Ramos (cell line): ENCODE data around the gene GMPR.

Experiments
- in situ Hi-C: fragments of 300-500 bp; cut with MboI; formaldehyde crosslinking; loops from one replicate; pipeline ENCODE4 v1.14.3; 2022; ENCODE audit warnings: low sequenced_read_pairs; ENCODE audit not compliant: unreplicated experiment

The GMPR gene

GRCh38 chr6:16295060-16295459, 56.7 kb downstream of the GMPR start:
- in situ Hi-C loops: no loop called here

DNA sequence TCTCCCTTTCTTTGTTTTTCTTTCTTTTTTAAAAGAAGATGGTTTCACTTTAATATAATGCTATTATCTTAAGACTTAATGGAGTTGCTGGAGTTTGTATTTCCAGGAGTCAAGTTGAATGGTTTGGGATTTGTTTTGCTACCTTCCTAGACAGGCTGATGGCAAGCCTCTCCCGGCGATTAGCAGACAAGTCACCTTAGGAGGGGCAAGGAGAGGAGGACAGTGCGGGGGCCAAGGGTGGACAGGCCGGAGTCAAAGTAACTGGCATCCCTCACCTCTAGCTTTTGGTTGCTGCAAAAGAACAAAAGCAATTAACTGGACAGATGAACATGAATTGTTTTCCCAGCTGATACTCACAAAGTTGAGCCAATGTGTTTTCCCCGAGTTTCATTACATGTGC, 57.1 kb downstream of the GMPR start:
- in situ Hi-C loops: no loop called here

DNA sequence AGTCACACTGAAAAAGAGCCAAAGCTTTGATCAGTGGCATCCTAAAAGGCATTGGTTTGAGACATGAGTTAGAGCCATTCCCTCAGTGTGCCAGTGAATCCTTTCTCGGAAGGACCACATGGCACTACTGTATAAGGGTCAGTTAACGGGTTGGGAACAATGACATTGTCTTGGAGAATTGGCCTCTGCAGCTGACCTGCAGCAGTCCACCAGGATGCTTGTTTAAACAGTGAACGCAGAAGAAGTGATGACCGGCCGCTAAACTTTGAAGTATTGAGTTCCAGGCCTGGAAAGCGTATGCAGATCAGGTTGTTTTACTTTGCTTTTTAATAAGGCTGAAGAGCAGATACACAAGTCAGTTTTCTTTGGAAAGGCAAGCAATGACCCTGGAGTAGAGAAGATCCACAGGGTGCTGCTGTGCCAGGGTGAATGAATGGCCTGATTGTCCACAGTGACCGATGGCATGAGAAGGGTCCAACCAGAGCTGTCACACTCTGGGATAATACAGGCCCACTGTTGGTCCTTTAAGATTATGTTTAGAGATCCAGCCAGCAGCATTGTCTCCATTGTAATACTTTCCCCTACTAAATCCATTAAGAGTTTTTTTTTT, 57.8 kb downstream of the GMPR start:
- in situ Hi-C loops: no loop called here

DNA sequence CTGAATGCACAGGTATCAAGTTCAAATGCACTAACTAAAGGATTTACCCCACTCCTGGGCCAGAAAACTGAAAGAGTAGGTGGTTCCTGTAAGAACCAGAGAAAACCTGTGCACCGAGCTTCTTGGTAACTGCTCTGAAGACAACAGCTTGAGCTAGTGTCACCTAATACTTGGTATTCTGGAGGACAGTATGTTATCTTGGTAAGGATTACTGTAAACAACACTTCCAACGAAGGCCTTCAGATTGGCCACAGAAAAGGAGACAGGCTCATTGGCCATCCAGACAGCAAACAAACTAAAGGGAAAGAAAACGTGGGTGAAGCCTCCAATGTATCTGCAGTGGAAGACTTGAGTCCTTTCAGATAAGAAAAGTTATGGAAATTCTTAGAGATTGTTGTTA, 61.5 kb downstream of the GMPR start:
- in situ Hi-C loops: no loop called here

GRCh38 chr6:16301511-16301910, 63.1 kb downstream of the GMPR start:
- in situ Hi-C loops: no loop called here

- in situ Hi-C loops: no loop called here
Measured at GRCh38 chr6:16302721-16303552, 64.5 kb downstream of the GMPR start.

GRCh38 chr6:16305246-16305725, 66.9 kb downstream of the GMPR start:
- in situ Hi-C loops: no loop called here

- in situ Hi-C loops: no loop called here
Measured at GRCh38 chr6:16305788-16306187, 67.4 kb downstream of the GMPR start.

GRCh38 chr6:16306334-16306733, 67.9 kb downstream of the GMPR start:
- in situ Hi-C loops: no loop called here

GRCh38 chr6:16311763-16312162, 73.4 kb downstream of the GMPR start:
- in situ Hi-C loops: no loop called here

GRCh38 chr6:16313732-16314131, 75.3 kb downstream of the GMPR start:
- in situ Hi-C loops: no loop called here

- in situ Hi-C loops: no loop called here
Measured at GRCh38 chr6:16314296-16314695, 75.9 kb downstream of the GMPR start.

DNA sequence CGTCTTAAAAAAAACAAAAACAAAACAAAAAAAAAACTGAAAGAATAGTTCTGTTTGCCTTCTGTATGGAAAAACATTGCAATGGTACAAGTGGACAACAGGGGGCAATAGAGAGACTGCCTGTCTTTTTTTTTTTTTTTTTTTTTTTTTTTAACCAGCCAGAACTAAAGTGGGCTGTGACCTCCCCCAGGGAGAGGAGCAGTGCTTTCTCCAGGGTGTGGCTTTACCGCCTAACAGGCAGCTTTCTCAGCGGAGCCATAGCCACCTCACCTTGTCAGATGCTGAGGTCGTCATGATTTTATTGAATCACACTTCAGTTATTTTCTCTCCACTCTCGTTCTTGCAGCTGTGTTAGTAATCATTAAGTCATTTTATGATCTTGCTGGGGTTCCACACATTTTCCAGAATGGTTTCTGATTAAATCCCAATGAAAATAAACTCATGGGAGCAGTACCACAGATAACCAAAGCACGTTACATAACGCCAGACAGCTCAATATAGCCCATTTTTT, 78.4 kb downstream of the GMPR start:
- in situ Hi-C loops: no loop called here

DNA sequence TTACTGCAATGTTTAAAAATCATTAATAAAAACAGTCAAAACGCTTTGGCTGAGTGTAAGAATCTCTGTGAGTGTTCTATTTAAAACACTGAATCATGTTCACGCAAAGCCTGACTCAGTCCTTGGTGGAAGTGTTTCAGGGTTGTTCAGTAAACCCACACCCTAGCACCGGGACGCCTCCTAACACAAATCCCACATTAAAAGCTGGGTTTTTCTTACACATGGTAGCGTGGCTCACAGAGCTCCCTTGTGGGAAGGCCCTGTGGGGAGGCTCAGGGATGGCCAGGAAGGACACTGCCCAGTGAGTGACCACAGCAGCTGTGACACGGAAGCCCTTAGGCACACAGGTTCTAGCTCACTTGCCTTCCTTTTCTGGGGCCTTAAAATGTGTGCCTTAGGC, 80.2 kb downstream of the GMPR start:
- in situ Hi-C loops: no loop called here

DNA sequence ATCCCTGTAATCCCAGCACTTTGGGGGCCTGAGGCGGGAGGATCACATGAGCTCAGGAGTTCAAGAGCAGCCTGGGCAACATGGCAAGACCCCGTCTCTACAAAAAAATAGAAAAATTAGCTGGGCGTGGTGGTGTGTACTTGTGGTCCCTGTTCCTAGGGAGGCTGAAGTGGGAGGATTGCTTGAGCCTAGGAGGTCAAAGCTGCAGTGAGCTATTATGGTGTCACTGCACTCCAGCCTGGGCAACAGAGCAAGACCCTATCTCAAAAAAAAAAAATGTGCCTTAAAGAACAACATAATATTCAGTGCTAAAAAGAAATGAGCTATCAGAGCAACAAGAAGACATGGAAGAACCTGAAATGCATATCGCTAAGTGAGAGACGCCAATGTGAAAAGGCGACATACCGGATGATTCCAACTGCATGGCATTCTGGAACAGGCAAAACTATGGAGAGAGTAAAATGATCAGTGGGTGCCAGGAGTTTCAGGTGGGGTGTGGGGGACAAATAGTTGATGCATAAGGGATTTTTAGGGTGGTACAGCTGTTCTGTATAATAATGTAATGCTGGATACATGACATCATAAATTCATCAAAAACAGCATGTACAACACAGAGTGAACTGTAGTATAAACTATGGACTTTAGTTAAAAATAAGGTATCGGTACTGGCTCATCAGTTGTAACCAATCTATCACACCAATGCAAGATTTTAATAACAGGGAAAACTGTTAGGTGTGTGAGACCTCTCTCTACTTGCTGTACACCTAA, 80.8 kb downstream of the GMPR start:
- in situ Hi-C loops: no loop called here

- in situ Hi-C loops: no loop called here
Measured at GRCh38 chr6:16319813-16320532, 81.6 kb downstream of the GMPR start.

DNA sequence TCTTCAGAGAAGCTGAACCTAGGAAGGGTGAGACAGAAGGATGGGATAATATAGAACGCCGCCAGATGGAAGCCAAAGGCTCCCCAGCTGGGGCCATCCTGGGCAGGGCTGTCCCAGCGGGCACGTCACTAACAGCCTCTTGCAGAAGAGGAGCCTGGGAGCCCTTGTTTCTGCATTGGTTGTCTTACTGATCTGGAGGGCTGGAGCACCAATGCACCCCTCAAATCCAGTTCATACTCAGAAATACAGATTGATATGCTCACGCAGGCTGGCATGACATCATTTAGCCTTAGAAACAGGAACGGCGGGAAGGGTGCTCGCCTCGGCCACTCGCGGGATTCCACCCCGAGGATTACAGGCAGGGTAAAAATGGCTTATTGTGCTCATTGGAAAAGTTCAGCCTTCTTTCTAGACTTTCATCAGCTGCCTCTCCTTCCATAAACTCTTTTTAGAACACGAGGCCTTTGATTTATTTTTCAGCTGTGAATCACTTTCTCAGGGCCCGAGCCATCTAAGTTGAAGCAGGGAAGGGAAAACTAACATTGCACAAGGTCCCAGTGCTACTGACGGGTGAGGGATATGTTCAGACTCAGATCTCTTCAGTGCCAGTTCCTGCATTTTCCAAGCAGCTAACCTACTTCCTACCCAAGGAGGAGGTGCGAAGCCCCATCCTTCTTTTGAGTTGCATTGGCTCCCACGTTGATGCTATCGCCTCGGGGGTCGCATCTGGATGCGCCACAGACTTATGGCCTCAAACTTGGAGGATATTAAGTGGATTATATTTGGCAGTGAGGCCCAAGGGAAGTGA, 82.3 kb downstream of the GMPR start:
- in situ Hi-C loops: no loop called here

GRCh38 chr6:16321341-16321710, 82.9 kb downstream of the GMPR start:
- in situ Hi-C loops: no loop called here

DNA sequence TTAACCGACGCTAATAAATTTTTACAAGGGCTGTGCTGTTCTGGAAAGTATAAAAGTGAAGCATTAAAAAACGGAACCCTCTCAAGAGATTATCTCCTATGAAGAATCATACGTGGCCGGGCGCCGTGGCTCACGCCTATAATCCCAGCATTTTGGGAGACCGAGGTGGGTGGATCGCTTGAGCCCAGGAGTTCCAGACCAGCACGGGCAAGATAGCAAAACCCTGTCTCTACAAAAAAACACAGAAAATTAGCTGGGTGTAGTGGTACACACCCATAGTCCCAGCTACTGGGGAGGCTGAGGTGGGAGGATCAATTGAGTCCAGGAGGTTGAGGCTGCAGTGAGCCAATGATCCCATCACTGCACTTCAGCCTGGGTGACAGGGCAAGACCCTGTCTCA, 83.4 kb downstream of the GMPR start:
- in situ Hi-C loops: no loop called here
